CD14-positive monocyte (primary cell): ENCODE results near the gene PIK3CD. TPM values are rescaled to one million over a fixed set of nuclear protein-coding genes. Genes with fewer than 3 reads are reported as not detected.
A peak's percentile ranks its signal among the peaks of the same experiment; 100 is the strongest.

Source experiments
- DNase-seq, 3 donors: peaks; one replicate each; pipeline ENCODE4 v3.0.0-alpha.2; 2011 to 2022
- H2AFZ ChIP-seq: 2 replicates; pipeline ENCODE4 v1.6.0; 2012; ENCODE audit warnings: mild to moderate bottlenecking, low read depth, low read length, inconsistent platforms; ENCODE audit not compliant: insufficient read depth, poor library complexity, severe bottlenecking
- H3K27ac ChIP-seq, 2 donors: 1 replicate in 1 of 2; 2 replicates in 1 of 2; pipeline ENCODE4 v1.5.1; 2012 to 2013; ENCODE audit warnings: low read length in 2 of 2, control low read depth in 1 of 2, inconsistent platforms in 1 of 2, low read depth in 1 of 2, mild to moderate bottlenecking in 1 of 2
- H3K27me3 ChIP-seq, 2 donors: one replicate each; pipeline versions ENCODE4 v1.6.0 to v1.6.1; 2011 to 2013; ENCODE audit warnings: low read length in 2 of 2; ENCODE audit not compliant: control insufficient read depth in 2 of 2, insufficient read depth in 2 of 2
- H3K36me3 ChIP-seq, 2 donors: replicated peaks in 1 of 2; 1 replicate in 1 of 2; 2 replicates in 1 of 2; pipeline versions ENCODE4 v1.5.1 to v1.6.1; 2012 to 2013; ENCODE audit warnings: low read length in 2 of 2, control low read depth in 1 of 2, inconsistent platforms in 1 of 2, mild to moderate bottlenecking in 1 of 2; ENCODE audit not compliant: insufficient read depth in 2 of 2, control insufficient read depth in 1 of 2
- H3K4me1 ChIP-seq, 2 donors: 1 replicate in 1 of 2; 2 replicates in 1 of 2; pipeline versions ENCODE4 v1.5.1 to v1.6.1; 2012 to 2013; ENCODE audit warnings: low read length in 2 of 2, control low read depth in 1 of 2, inconsistent platforms in 1 of 2, mild to moderate bottlenecking in 1 of 2, moderate library complexity in 1 of 2; ENCODE audit not compliant: insufficient read depth in 2 of 2, control insufficient read depth in 1 of 2
- H3K4me2 ChIP-seq: replicated peaks from 2 replicates; pipeline ENCODE3; 2012; ENCODE audit warnings: low read length, moderate library complexity, mild to moderate bottlenecking; ENCODE audit not compliant: poor library complexity, severe bottlenecking; ENCODE audit errors: extremely low read depth
- H3K4me3 ChIP-seq, 3 experiments: fragments of 200-600 bp in 1 of 3; sonication (generic) in 1 of 3; replicated peaks in 1 of 3; 1 replicate in 2 of 3; 2 replicates in 1 of 3; pipeline ENCODE4 v1.5.1; 2011 to 2013; ENCODE audit warnings: low read length in 3 of 3, mild to moderate bottlenecking in 3 of 3, control low read depth in 2 of 3, low read depth in 2 of 3, inconsistent platforms in 1 of 3, moderate library complexity in 1 of 3
- H3K79me2 ChIP-seq: 2 replicates; pipeline ENCODE4 v1.6.0; 2012; ENCODE audit warnings: mild to moderate bottlenecking, control low read depth, inconsistent platforms, low read length, moderate library complexity; ENCODE audit not compliant: insufficient read depth
- H3K9ac ChIP-seq: 2 replicates; pipeline ENCODE4 v1.6.0; 2017; ENCODE audit warnings: low read length, mild to moderate bottlenecking; ENCODE audit not compliant: insufficient read depth, poor library complexity, severe bottlenecking
- H3K9me3 ChIP-seq, 2 donors: replicated peaks in 1 of 2; 1 replicate in 1 of 2; 2 replicates in 1 of 2; pipeline versions ENCODE4 v1.5.1 to v1.6.1; 2012 to 2013; ENCODE audit warnings: low read length in 2 of 2, control low read depth in 1 of 2; ENCODE audit not compliant: control insufficient read depth in 1 of 2, insufficient read depth in 1 of 2
- H4K20me1 ChIP-seq: 2 replicates; pipeline ENCODE4 v1.6.0; 2012; ENCODE audit warnings: mild to moderate bottlenecking, low read length, control low read depth, moderate library complexity; ENCODE audit not compliant: insufficient read depth
- H3K27ac Mint-ChIP-seq, 7 donors: one replicate each; pipeline ENCODE4 v1.8.0; 2020; ENCODE audit warnings: mild to moderate bottlenecking in 7 of 7, mixed read lengths in 7 of 7, moderate library complexity in 6 of 7, inconsistent platforms in 2 of 7
- H3K27me3 Mint-ChIP-seq, 3 donors: one replicate each; pipeline ENCODE4 v1.8.0; 2021 to 2022; ENCODE audit warnings: low read depth in 3 of 3, mild to moderate bottlenecking in 3 of 3, mixed read lengths in 3 of 3, moderate library complexity in 3 of 3, inconsistent platforms in 1 of 3
- H3K36me3 Mint-ChIP-seq, 2 donors: one replicate each; pipeline ENCODE4 v1.8.0; 2020; ENCODE audit warnings: mixed read lengths in 2 of 2, inconsistent platforms in 1 of 2, mild to moderate bottlenecking in 1 of 2
- H3K4me1 Mint-ChIP-seq: one replicate; pipeline ENCODE4 v1.8.0; 2020; ENCODE audit warnings: mild to moderate bottlenecking, mixed read lengths
- H3K4me3 Mint-ChIP-seq, 2 donors: one replicate each; pipeline ENCODE4 v1.8.0; 2020; ENCODE audit warnings: mild to moderate bottlenecking in 2 of 2, mixed read lengths in 2 of 2, moderate library complexity in 1 of 2
- H3K9me3 Mint-ChIP-seq, 7 donors: one replicate each; pipeline ENCODE4 v1.8.0; 2020 to 2022; ENCODE audit warnings: mixed read lengths in 7 of 7, mild to moderate bottlenecking in 6 of 7, moderate library complexity in 6 of 7, inconsistent platforms in 2 of 7
- CTCF ChIP-seq: fragments of 200-600 bp; IDR thresholded peaks from one replicate; pipeline ENCODE4 v1.8.0; 2022; ENCODE audit warnings: antibody characterized with exemption, mild to moderate bottlenecking
- WGBS: methylation state at CpG from one replicate; pipeline ENCODE4 v1.1.5; 2013; ENCODE audit warnings: missing lambda C conversion rate; ENCODE audit not compliant: insufficient coverage; 5-methylcytosine and 5-hydroxymethylcytosine counted together
- intact Hi-C, 2 donors: fragments of 100-400 bp; cut with micrococcal nuclease; formaldehyde crosslinking; loops; one replicate each; pipeline versions ENCODE4 v1.15.0 to v1.15.1; 2023
- polyA plus RNA-seq, 3 donors: library from polyadenylated mRNA; depleted of rRNA in 1 of 3; unstranded in 2 of 3; stranded (reverse) in 1 of 3; fragments of 300-500 nt in 2 of 3; fragments of >200 nt in 1 of 3; fragmentation: Illumina TruSeq in 2 of 3; gene quantifications; 1 replicate in 2 of 3; 2 replicates in 1 of 3; pipeline ENCODE4 v1.2.3, GENCODE V29; 2012 to 2021

Gene PIK3CD
- polyA plus RNA-seq, 3 donors, result 33.2 to 120 (median 52.2) TPM

DNA sequence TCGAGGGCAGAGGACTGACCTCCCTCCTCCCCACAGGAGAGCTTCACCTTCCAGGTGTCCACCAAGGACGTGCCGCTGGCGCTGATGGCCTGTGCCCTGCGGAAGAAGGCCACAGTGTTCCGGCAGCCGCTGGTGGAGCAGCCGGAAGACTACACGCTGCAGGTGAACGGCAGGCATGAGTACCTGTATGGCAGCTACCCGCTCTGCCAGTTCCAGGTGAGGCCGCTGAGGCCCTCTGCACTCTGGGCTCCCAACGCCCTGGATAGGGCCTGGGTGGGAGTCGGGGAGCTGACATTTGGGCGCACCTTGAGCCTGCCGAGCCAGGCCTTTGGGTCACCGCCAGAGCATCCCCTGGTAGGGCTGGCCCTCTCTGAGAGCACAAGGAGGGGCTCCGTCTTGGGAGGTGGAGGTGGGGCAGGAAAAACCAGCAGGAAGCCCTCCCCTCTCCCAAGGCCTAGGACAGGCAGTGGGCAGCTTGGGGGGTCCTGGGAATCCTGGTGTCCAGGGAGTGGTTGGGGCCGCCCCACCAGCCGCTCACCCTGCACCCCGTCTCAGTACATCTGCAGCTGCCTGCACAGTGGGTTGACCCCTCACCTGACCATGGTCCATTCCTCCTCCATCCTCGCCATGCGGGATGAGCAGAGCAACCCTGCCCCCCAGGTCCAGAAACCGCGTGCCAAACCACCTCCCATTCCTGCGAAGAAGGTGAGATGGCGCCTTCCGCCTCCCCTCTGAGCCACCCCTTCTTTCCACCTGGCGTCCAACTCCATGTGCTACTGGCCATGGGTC lies 65.1 kb downstream of the PIK3CD start:
- no peaks in the 10 kb centered on the region for H3K27me3 ChIP-seq
- DNase-seq, result no peak
- peaks cover 55 to 93% of the 10 kb centered on the region in 2 donors for H3K36me3 Mint-ChIP-seq
- peaks cover 100% of the 10 kb centered on the region for H4K20me1 ChIP-seq
- H3K27ac Mint-ChIP-seq, result peak overlapping the region in 6 of 7 donors; percentile 58 to 86 (median 77)
- intact Hi-C loops, result loop anchor here (5.0 kb wide), 1 partner anchor 64 kb away; the partner anchor contains the start of gene PIK3CD (in 2 of the 2)
- peak overlapping the region; percentile 31 for H3K4me2 ChIP-seq
- no peaks in the 10 kb centered on the region for H3K27me3 Mint-ChIP-seq
- H3K9me3 ChIP-seq, result no peaks in the 10 kb centered on the region
- H3K4me3 Mint-ChIP-seq, result peak overlapping the region in 1 of 2 donors; percentile 54
- peaks cover 24% of the 10 kb centered on the region for H3K4me1 Mint-ChIP-seq
- H3K9ac ChIP-seq, result peak overlapping the region; percentile 25
- H3K4me3 ChIP-seq, result no peak overlapping the region
- no peak for TF ChIP-seq CTCF
- H2AFZ ChIP-seq, result no peak overlapping the region
- peaks cover 94 to 95% of the 10 kb centered on the region in 2 donors for H3K36me3 ChIP-seq
- 95% methylated on average over 16 of the region's 29 CpGs for WGBS
- peaks cover 32 to 40% of the 10 kb centered on the region in 2 donors for H3K4me1 ChIP-seq
- peak overlapping the region; percentile 39 to 73 for H3K27ac ChIP-seq
- no peaks in the 10 kb centered on the region for H3K9me3 Mint-ChIP-seq
- H3K79me2 ChIP-seq, result peaks cover 94% of the 10 kb centered on the region

- Mint-ChIP-seq H3K4me3 (peak overlapping the region in 1 of 2 donors; percentile 31), H3K27ac (peak overlapping the region; percentile 76 to 91 (median 84)), H3K9me3 (no peaks in the 10 kb centered on the region), H3K36me3 (peaks cover 60 to 94% of the 10 kb centered on the region in 2 donors), H3K27me3 (no peaks in the 10 kb centered on the region), H3K4me1 (peaks cover 24% of the 10 kb centered on the region)
- peaks cover 89% of the 10 kb centered on the region for H3K79me2 ChIP-seq
- no peaks in the 10 kb centered on the region for H3K27me3 ChIP-seq
- TF ChIP-seq CTCF, result no peak
- peak overlapping the region; percentile 31 for H3K4me2 ChIP-seq
- intact Hi-C loops, result loop anchor here (5.0 kb wide), 1 partner anchor 65 kb away; the partner anchor contains the start of gene PIK3CD (in 2 of the 2)
- WGBS, result 6% methylated on average over 16 of the region's 25 CpGs
- H3K27ac ChIP-seq, result peak overlapping the region; percentile 39 to 73
- peaks cover 100% of the 10 kb centered on the region for H4K20me1 ChIP-seq
- no peak overlapping the region for H3K4me3 ChIP-seq
- H3K4me1 ChIP-seq, result peaks cover 32 to 40% of the 10 kb centered on the region in 2 donors
- peak; percentile 47 to 64 (median 55) for DNase-seq
- H3K9me3 ChIP-seq, result no peaks in the 10 kb centered on the region
- H3K36me3 ChIP-seq, result peaks cover 94 to 96% of the 10 kb centered on the region in 2 donors
- peak overlapping the region; percentile 25 for H3K9ac ChIP-seq
- no peak overlapping the region for H2AFZ ChIP-seq
These were observed 65.9 kb downstream of the PIK3CD start for GRCh38 chr1:9717193-9718005.
